Stimulated activated CD8-positive, alpha-beta memory T cell treated with anti-CD3 and anti-CD28 coated beads, Interleukin-4, amount 100 ng/mL, for 48 hours (primary cell): ENCODE results near the gene HPX.
A peak's percentile ranks its signal among the peaks of the same experiment; 100 is the strongest.

Experiments
- DNase-seq: peaks from one replicate; pipeline ENCODE4 v3.0.0-alpha.2; 2020

The HPX gene

GRCh38 chr11:6440906-6441358 lies at the start of gene HPX:
Gene HPX (minus strand): TSS chr11:6440987. CDS start chr11:6440963, 24 bp downstream.
- DNase-seq = no peak

GRCh38 chr11:6489306-6489705 lies 48.5 kb upstream of the HPX start:
- no peak for DNase-seq

GRCh38 chr11:6488821-6489220 lies 48.0 kb upstream of the HPX start:
- DNase-seq = no peak

GRCh38 chr11:6488342-6488741 lies 47.6 kb upstream of the HPX start:
- no peak for DNase-seq

GRCh38 chr11:6486938-6487337 lies 46.2 kb upstream of the HPX start:
- no peak for DNase-seq

- no peak for DNase-seq
Measured at GRCh38 chr11:6486256-6486655, 45.5 kb upstream of the HPX start.

- DNase-seq = no peak
Measured at GRCh38 chr11:6485661-6486060, 44.9 kb upstream of the HPX start.

- no peak for DNase-seq
Measured at GRCh38 chr11:6483015-6483414, 42.2 kb upstream of the HPX start.

GRCh38 chr11:6482441-6482840 lies 41.7 kb upstream of the HPX start:
- no peak for DNase-seq

- DNase-seq = no peak
Measured at GRCh38 chr11:6481924-6482275, 41.1 kb upstream of the HPX start.

GRCh38 chr11:6481012-6481923 lies 40.5 kb upstream of the HPX start, which contains the start of the genes ARFIP2 and TIMM10B:
Gene ARFIP2 (minus strand): TSS chr11:6481331. CDS start chr11:6480421, 910 bp downstream.
Gene TIMM10B (plus strand): TSS chr11:6481501. CDS start chr11:6481517, 16 bp downstream.
- peak; percentile 98 for DNase-seq

- DNase-seq = no peak
Measured at GRCh38 chr11:6480299-6480914, 39.6 kb upstream of the HPX start.

GRCh38 chr11:6476571-6476970 lies 35.8 kb upstream of the HPX start:
- DNase-seq = no peak

- no peak for DNase-seq
Measured at GRCh38 chr11:6475936-6476335, 35.1 kb upstream of the HPX start.

- DNase-seq = no peak
Measured at GRCh38 chr11:6474806-6475500, 34.2 kb upstream of the HPX start.

- DNase-seq = no peak
Measured at GRCh38 chr11:6474413-6474792, 33.6 kb upstream of the HPX start.

- peak; percentile 78 for DNase-seq
Measured at GRCh38 chr11:6473451-6474412, 32.9 kb upstream of the HPX start, which contains the start of gene TRIM3. Gene TRIM3 (minus strand): TSS chr11:6473941. CDS start chr11:6465695, 8,246 bp downstream.

- DNase-seq = no peak
Measured at GRCh38 chr11:6472934-6473333, 32.1 kb upstream of the HPX start.

GRCh38 chr11:6469599-6469998 lies 28.8 kb upstream of the HPX start:
- no peak for DNase-seq

GRCh38 chr11:6468712-6469495 lies 28.1 kb upstream of the HPX start:
- no peak for DNase-seq

- no peak for DNase-seq
Measured at GRCh38 chr11:6459099-6459450, 18.3 kb upstream of the HPX start.
